ENCODE data around the gene QSER1.

- TF ChIP-seq CTCF (IDR thresholded peaks at IDR 0.05) (no peak), POLR2A (IDR thresholded peaks at IDR 0.05) (no peak)
Measured at GRCh38 chr11:32952421-32952820, 59.8 kb downstream of the QSER1 start.
